GM18873 (cell line): Measurements from ENCODE around the gene TMEM183A.

ENCODE experiments used
- ATAC-seq: cut with Tn5 transposase; IDR thresholded peaks from one replicate; pipeline ENCODE4 v1.9.1; 2021; ENCODE audit warnings: mild to moderate bottlenecking, moderate library complexity, moderate number of reproducible peaks; ENCODE audit not compliant: unreplicated experiment, low FRiP score

The TMEM183A gene

DNA sequence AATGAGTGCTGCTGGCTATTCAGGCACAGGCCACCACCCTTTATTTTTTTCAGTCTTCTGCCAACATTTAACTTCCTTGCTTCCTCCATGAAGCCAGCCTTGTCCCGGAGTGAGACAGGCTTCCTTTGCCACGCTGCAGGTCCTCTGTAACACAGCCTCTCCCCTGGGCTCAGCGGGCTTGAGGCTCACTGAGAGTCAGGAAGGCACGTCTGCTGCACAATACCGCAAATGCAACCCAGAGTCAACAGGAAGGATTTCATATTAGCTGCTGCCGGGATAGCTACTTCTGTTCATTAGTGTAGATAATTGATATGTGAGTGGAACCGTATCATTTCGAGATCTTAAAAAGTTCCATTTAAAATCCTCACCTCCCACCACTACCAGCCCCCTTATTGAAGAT is 56.1 kb downstream of the TMEM183A start:
- ATAC-seq = no peak

DNA sequence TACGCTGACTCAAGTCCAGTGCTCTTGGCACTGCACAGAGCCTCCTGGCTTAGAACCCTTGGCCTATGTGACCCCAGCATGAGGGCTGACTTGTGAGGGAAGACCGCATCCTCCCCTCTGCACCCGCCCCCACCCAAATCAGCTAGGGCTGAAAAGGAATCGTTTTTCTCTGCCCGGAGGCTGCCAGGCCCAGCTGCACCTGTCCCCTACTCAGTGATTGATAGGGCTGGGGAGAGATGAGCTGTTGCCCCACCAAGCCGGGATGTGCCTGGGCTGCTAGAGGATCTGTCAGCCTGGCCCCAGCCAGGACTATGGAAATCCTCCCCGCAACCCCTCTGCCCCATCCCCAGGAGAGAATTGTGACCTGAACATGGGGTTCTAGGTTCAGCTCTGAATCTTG is 58.0 kb downstream of the TMEM183A start:
- ATAC-seq = no peak

DNA sequence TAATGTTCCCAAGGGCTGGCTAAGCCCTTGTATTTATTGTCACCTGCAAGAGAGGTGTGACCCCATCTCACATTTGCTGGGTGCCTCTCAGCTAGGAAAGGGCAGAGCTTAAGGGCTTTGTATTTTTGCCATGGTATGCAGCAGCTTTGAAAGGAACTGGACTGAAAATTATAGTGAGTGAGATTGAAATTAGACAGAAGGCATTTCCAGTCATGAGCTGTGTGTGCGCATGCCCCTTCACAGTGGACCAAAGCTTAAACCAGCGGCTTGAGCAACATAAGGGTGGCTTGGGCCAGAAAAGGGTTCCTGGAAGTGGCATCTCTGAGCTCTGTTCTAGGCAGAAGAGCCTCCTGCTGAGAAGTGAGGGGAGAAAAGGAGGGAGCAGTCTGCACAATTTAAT is 58.8 kb downstream of the TMEM183A start:
- no peak for ATAC-seq

- no peak for ATAC-seq
Measured at GRCh38 chr1:203066965-203067364, 59.8 kb downstream of the TMEM183A start.

DNA sequence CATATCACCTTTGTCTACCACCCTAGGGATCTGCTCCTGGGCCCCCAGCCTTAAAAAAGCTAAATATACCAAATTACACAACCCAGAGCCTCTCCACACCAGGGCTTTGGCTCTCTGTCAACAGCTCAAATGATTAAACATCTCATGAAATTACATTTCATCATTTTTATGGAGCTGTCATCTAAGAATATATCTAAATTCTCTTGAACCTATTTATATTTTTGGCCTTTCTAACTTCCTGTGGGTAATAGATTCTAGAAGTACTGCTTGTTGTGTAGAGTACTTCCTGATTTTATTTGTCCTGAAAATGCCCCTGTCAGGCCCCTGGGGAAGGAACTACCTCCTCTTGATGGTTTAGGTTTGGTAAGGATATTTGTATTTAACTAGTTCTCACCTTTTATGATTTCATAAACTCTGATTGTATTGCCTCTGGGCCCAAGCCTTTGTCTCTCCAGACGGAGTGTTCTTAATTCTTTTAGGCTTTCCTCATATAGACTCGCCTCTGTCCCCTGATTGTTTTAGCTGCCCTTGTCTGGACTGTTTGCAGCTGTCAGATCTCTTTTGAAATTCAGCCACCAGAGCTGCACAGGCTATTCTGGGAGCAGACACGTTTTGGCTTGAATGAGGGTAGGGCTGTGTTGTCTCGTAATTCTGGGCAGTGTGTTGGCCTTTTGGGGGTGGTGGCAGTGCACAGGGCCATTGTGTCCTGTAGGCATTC is 62.0 kb downstream of the TMEM183A start:
- no peak for ATAC-seq

- no peak for ATAC-seq
Measured at GRCh38 chr1:203072002-203072602, 64.9 kb downstream of the TMEM183A start.

DNA sequence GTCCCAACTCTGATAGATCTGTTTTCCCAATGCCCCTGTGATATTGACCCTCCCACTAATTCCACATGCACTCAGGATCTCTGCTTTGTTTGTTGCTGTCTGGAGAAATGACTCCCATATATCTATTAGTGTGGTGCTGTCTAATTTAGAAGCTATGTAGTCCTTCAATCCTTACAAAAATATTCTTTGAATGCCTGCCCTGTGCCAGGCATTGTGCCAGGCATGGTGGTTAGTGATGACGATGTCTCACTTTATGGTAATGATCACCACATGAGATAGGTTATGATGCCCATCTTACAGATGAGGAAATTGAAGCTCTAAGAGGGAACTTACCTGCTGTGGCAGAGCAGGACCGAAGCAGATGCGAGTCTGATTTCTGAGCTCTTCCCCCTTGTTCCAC is 65.7 kb downstream of the TMEM183A start:
- no peak for ATAC-seq

DNA sequence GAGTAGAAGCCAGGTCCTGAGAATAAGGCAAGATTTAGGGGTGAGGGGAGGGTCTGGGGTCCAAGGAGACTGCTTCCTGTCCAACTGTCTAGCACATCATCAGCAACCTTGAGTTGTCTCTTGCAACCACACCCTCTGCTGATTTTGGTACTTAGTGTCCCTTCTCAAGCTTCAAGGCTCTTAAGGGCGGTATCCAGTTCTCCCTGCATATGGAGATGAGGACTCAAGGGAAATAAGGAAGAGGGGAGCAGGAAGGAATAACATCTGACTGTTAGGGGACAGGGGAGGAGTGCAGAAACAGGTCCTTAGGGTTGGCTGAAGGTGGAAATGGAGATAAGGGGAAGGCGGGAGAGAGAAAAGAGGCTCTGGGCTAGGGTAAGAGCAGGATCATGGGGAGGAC is 66.3 kb downstream of the TMEM183A start:
- ATAC-seq = no peak
